K562 (cell line): ENCODE data around the gene C1QA. TPM values are rescaled to one million over a fixed set of nuclear protein-coding genes. Genes with fewer than 3 reads are reported as not detected.

Experiments used
- ATAC-seq: fragments of 200-7000 bp; cut with Tn5 transposase; 3 replicates; pipeline ENCODE4 v1.9.1; 2020; ENCODE audit warnings: moderate library complexity
- BruUV-seq: library from RNA; stranded (reverse); fragments of 400-500 nt; replicated peaks from 2 replicates; lab custom pipeline; 2021; lab: Mats Ljungman, UMichigan
- CTCF ChIA-PET: fragments of 300-600 bp; formaldehyde crosslinking; extraction: SDS; loops from one replicate; lab custom pipeline; 2021; ENCODE audit warnings: low intra/inter-chr PET ratio; lab: Yijun Ruan, JAX
- POLR2A ChIA-PET: fragments of 300-600, 350-650 bp; sonication (Branson Sonifier 250); formaldehyde crosslinking; extraction: SDS; loops from one replicate; lab custom pipeline; 2021; ENCODE audit warnings: antibody characterized with exemption, inconsistent platforms; lab: Yijun Ruan, JAX
- DNase-seq, 4 experiments: peaks; one replicate each; pipeline versions ENCODE4 v3.0.0 to v3.0.0-alpha.2; 2011 to 2018; ENCODE audit warnings: low spot score in 3 of 4, mixed read lengths in 3 of 4; ENCODE audit errors: extremely low read depth in 1 of 4
- FAIRE-seq: peaks from 2 replicates; lab custom pipeline; 2011; peaks lifted over from hg19 to GRCh38; lab: Jason Lieb, UNC
- H2AFZ ChIP-seq: 2 replicates; pipeline ENCODE4 v1.6.0; 2011; ENCODE audit warnings: low read depth, low read length, control low read depth, inconsistent platforms
- H3K27ac ChIP-seq: fragments of 200-600 bp; 3 replicates; pipeline ENCODE4 v1.8.0; 2011; ENCODE audit warnings: low read depth, mild to moderate bottlenecking, control low read depth, inconsistent platforms, low read length, moderate library complexity, mixed read lengths; ENCODE audit errors: extremely low read depth
- H3K27me3 ChIP-seq, 2 experiments: fragments of 300-600 bp in 1 of 2; 2 replicates in 1 of 2; 3 replicates in 1 of 2; pipeline versions ENCODE4 v1.6.0 to v1.8.0; 2011; ENCODE audit warnings: inconsistent platforms in 2 of 2, low read length in 2 of 2, mild to moderate bottlenecking in 1 of 2, mixed read lengths in 1 of 2, moderate library complexity in 1 of 2; ENCODE audit not compliant: control insufficient read depth in 2 of 2, insufficient read depth in 2 of 2
- H3K36me3 ChIP-seq: fragments of 300-600 bp; 3 replicates; pipeline ENCODE4 v1.8.0; 2011; ENCODE audit warnings: mild to moderate bottlenecking, low read length, inconsistent platforms; ENCODE audit not compliant: control insufficient read depth, insufficient read depth
- H3K4me1 ChIP-seq, 2 experiments: fragments of 200-600 bp in 1 of 2; replicated peaks in 1 of 2; 2 replicates in 1 of 2; 3 replicates in 1 of 2; pipeline versions ENCODE4 v1.5.1 to v1.8.0; 2011; ENCODE audit warnings: inconsistent platforms in 2 of 2, low read length in 2 of 2, mild to moderate bottlenecking in 1 of 2, mixed read lengths in 1 of 2, moderate library complexity in 1 of 2; ENCODE audit not compliant: control insufficient read depth in 2 of 2, insufficient read depth in 2 of 2
- H3K4me2 ChIP-seq: 2 replicates; pipeline ENCODE4 v1.6.1; 2011; ENCODE audit warnings: low read length, control low read depth, inconsistent platforms, mixed read lengths; ENCODE audit not compliant: insufficient read depth
- H3K4me3 ChIP-seq: fragments of 200-600 bp; sonication (generic), shearing (Covaris generic); 2 replicates; pipeline ENCODE4 v1.5.1; 2016; ENCODE audit warnings: control low read depth, inconsistent platforms
- H3K79me2 ChIP-seq: fragments of 200-600 bp; 3 replicates; pipeline ENCODE4 v1.8.0; 2011; ENCODE audit warnings: low read length, inconsistent platforms; ENCODE audit not compliant: control insufficient read depth, insufficient read depth
- H3K9ac ChIP-seq, 2 experiments: 2 replicates each; pipeline versions ENCODE4 v1.6.0 to v1.6.1; 2011; ENCODE audit warnings: low read depth in 2 of 2, low read length in 2 of 2, control low read depth in 1 of 2, inconsistent platforms in 1 of 2, mild to moderate bottlenecking in 1 of 2, mixed read lengths in 1 of 2; ENCODE audit not compliant: insufficient read depth in 1 of 2
- H3K9me1 ChIP-seq: one replicate; pipeline ENCODE4 v1.6.0; 2011; ENCODE audit warnings: inconsistent platforms, mild to moderate bottlenecking, low read length, moderate library complexity; ENCODE audit not compliant: control insufficient read depth, insufficient read depth
- H3K9me3 ChIP-seq: replicated peaks from 2 replicates; pipeline ENCODE4 v1.5.1; 2011; ENCODE audit warnings: low read depth, low read length, inconsistent platforms; ENCODE audit not compliant: control insufficient read depth, insufficient read depth
- H4K20me1 ChIP-seq: replicated peaks from 2 replicates; pipeline ENCODE4 v1.6.1; 2011; ENCODE audit warnings: low read length, inconsistent platforms, mixed read lengths; ENCODE audit not compliant: control insufficient read depth, insufficient read depth
- ADNP ChIP-seq: fragments of 200-800 bp; sonication (Bioruptor generic); IDR thresholded peaks from 2 replicates; pipeline ENCODE4 v1.6.1; 2016; ENCODE audit warnings: missing genetic modification characterization, missing compliant biosample characterization
- BCOR ChIP-seq: fragments of 450-650 bp; IDR thresholded peaks from 2 replicates; pipeline ENCODE4 v1.6.1; 2016
- CBX3 ChIP-seq, 2 experiments: IDR thresholded peaks; 1 replicate in 1 of 2; 2 replicates in 1 of 2; pipeline ENCODE4 v1.6.1; 2012; ENCODE audit warnings: inconsistent platforms in 2 of 2, low read length in 2 of 2, borderline replicate concordance in 1 of 2, control low read depth in 1 of 2
- CHD4 ChIP-seq: fragments of 200-600 bp; sonication (generic); IDR thresholded peaks from 3 replicates; pipeline ENCODE4 v1.6.1; 2012; ENCODE audit warnings: low read depth, mild to moderate bottlenecking, mixed read lengths, low read length, inconsistent platforms; ENCODE audit not compliant: insufficient read depth, insufficient replicate concordance, poor library complexity, severe bottlenecking
- ETV6 ChIP-seq, 3 experiments: fragments of 150-350 bp in 1 of 3; sonication (generic) in 1 of 3; formaldehyde crosslinking in 1 of 3; IDR thresholded peaks; 2 replicates each; pipeline versions ENCODE4 v1.6.1 to v1.8.0; 2014 to 2022; ENCODE audit warnings: borderline replicate concordance in 2 of 3, low read depth in 2 of 3, antibody characterized with exemption in 1 of 3, low read length in 1 of 3, mild to moderate bottlenecking in 1 of 3, missing genetic modification reagents in 1 of 3
- GATAD2B ChIP-seq: fragments of 450-650 bp; IDR thresholded peaks from 2 replicates; pipeline ENCODE4 v1.6.1; 2017; ENCODE audit warnings: mild to moderate bottlenecking, borderline replicate concordance
- HDAC2 ChIP-seq: fragments of 450-650 bp; IDR thresholded peaks from 2 replicates; pipeline ENCODE4 v1.6.1; 2016; ENCODE audit warnings: mild to moderate bottlenecking
- JUNB ChIP-seq: fragments of 450-650 bp; formaldehyde crosslinking; conservative IDR thresholded peaks from 2 replicates; pipeline ENCODE4 v1.4.0; 2020; ENCODE audit warnings: mild to moderate bottlenecking
- RCOR1 ChIP-seq, 2 experiments: IDR thresholded peaks; 2 replicates each; pipeline ENCODE4 v1.6.1; 2012; ENCODE audit warnings: low read depth in 2 of 2, low read length in 2 of 2, borderline replicate concordance in 1 of 2, improper control_type of control experiment in 1 of 2
- SMARCA4 ChIP-seq: fragments of 450-650 bp; IDR thresholded peaks from 2 replicates; pipeline ENCODE4 v1.6.1; 2016
- ZKSCAN1 ChIP-seq: fragments of 150-350 bp; IDR thresholded peaks from 2 replicates; pipeline ENCODE4 v1.6.1; 2016; ENCODE audit warnings: low read depth, low read length
- ZNF12 ChIP-seq: sonication (generic); formaldehyde crosslinking; IDR thresholded peaks from 2 replicates; pipeline ENCODE4 v1.4.0; 2020; ENCODE audit warnings: mild to moderate bottlenecking, missing genetic modification reagents
- ZNF253 ChIP-seq: fragments of 250-450 bp; sonication (Bioruptor Pico); conservative IDR thresholded peaks from 2 replicates; pipeline ENCODE4 v1.6.1; 2021; ENCODE audit warnings: mild to moderate bottlenecking
- whole genome bisulfite sequencing: fragments of 100-300 bp; shearing (Covaris generic); methylation state at CpG from one replicate; pipeline ENCODE4 v1.1.6; 2016; ENCODE audit warnings: low coverage, mixed read lengths; ENCODE audit not compliant: insufficient coverage; ENCODE audit errors: missing lambda C conversion rate; 5-methylcytosine and 5-hydroxymethylcytosine counted together
- in situ Hi-C: fragments of 300-500 bp; cut with MboI; formaldehyde crosslinking; loops from 4 replicates; pipeline ENCODE4 v1.15.0; 2018; ENCODE audit warnings: inconsistent platforms, mixed read lengths
- intact Hi-C: fragments of 100-400 bp; cut with micrococcal nuclease; formaldehyde crosslinking; loops from 2 replicates; pipeline ENCODE4 v1.14.2; 2022
- polyA plus RNA-seq, 8 experiments: library from polyadenylated mRNA; depleted of rRNA in 4 of 8; stranded (reverse) in 5 of 8; unstranded in 3 of 8; fragments of >200 nt; fragmentation: Nextera tagmentation in 2 of 8; fragmentation: Illumina TruSeq in 1 of 8; extraction: Ambion mirVana in 2 of 8; extraction: Trizol in 1 of 8; gene quantifications; 2 replicates each; pipeline versions ENCODE4 v1.2.1 to v1.2.3, GENCODE V29; 2011 to 2014; ENCODE audit warnings: inconsistent platforms in 1 of 8, missing spikeins in 1 of 8
- total RNA-seq, 7 experiments: library from RNA; depleted of rRNA in 6 of 7; stranded (reverse); fragments of >200 nt in 6 of 7; fragmentation: Illumina TruSeq in 2 of 7; extraction: Trizol in 2 of 7; gene quantifications; 2 replicates each; pipeline versions ENCODE4 v1.2.1 to v1.2.3, GENCODE V29; 2011 to 2021; ENCODE audit warnings: low replicate concordance in 1 of 7
- TF ChIP-seq, protein P1 (sequence below): fragments of 250-450 bp; sonication (Bioruptor Pico); IDR thresholded peaks from 2 replicates; pipeline ENCODE4 v1.8.0; 2021; ENCODE audit warnings: mild to moderate bottlenecking, moderate library complexity
- TF ChIP-seq, protein P2 (sequence below): fragments of 250-450 bp; sonication (Bioruptor Pico); IDR thresholded peaks from 2 replicates; pipeline ENCODE4 v1.4.0; 2020; ENCODE audit warnings: mild to moderate bottlenecking, moderate library complexity
- TF ChIP-seq, protein P3 (sequence below): fragments of 250-450 bp; sonication (Bioruptor Pico); IDR thresholded peaks from 2 replicates; pipeline ENCODE4 v1.4.0; 2020; ENCODE audit warnings: mild to moderate bottlenecking

The C1QA gene
- total and polyA plus RNA-seq, 9 of the 15 experiments (the other 6 are each of a cell fraction or from before 2014, with no cell fraction given): 0.71 TPM; not detected in 8

DNA sequence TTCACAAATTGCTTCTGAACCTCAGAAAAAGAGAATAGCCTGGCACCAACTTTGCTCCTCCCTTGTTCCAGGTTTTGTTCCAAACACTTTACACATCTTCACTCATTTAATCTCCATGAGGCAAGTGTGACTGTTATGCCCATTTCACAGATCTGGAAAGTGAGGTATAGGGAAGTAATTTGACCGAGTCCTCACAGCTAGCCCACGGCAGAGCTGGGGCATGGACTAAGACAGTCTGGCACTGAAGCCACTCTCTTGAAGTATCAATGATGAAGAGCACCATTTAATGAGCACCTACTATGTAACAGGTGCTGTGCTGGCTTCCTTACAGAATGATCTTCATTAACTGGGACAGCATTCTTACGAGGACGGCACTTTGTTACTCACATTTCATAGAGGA is 35.6 kb downstream of the C1QA start:
- FAIRE-seq (no peak), ATAC-seq (no peak), DNase-seq (no peak)
- BruUV-seq: no TSS peak
- intact Hi-C loops: no loop called here
- Histone ChIP-seq H3K4me2 (no peak overlapping the region), H3K27ac (no peak overlapping the region), H3K4me1 (peaks cover 0 to 4% of the 10 kb centered on the region in 2 experiments; a peak in 1 of 5 replicates), H2AFZ (no peak overlapping the region), H3K4me3 (no peak overlapping the region), H3K9me3 (no peaks in the 10 kb centered on the region), H3K79me2 (no peaks in the 10 kb centered on the region), H3K9me1 (no peaks in the 10 kb centered on the region), H3K9ac (no peak overlapping the region), H3K36me3 (no peaks in the 10 kb centered on the region), H4K20me1 (no peaks in the 10 kb centered on the region; the same call in none of the 2 replicates), H3K27me3 (peaks cover 8 to 49% of the 10 kb centered on the region in 2 experiments; a peak in 4 of 5 replicates)
- CTCF ChIA-PET: no interaction called here
- POLR2A ChIA-PET: interaction anchor here (1.1 to 1.5 kb wide), 2 partner anchors 19 to 46 kb away, joined by 3 read pairs; no protein-coding TSS in a partner anchor
- 0% methylated on average over 4 of the region's 4 CpGs for WGBS
- in situ Hi-C loops: no loop called here
- TF ChIP-seq JUNB (CRISPR knock-in tag) (no peak), SMARCA4 (no peak), RCOR1 (IDR thresholded peaks at IDR 0.05; ENCODE audit: borderline replicate concordance in 1 of 2, low read depth in 2 of 2, low read length in 2 of 2) (0 out of 4 replicates have a peak, but pooled peaks of 1 of the 2 experiments have one; percentile 21), GATAD2B (no peak), ETV6 (IDR thresholded peaks at IDR 0.05; ENCODE audit: borderline replicate concordance in 1 of 2, low read depth in 2 of 2, low read length in 1 of 2) (no peak), ETV6 (CRISPR knock-in tag; IDR thresholded peaks at IDR 0.05; ENCODE audit: borderline replicate concordance) (no peak), CHD4 (peak; percentile 95), HDAC2 (0 out of 2 replicates have a peak, but pooled peaks have one; percentile 32), ADNP (tag) (peak; percentile 89), ZNF253 (CRISPR knock-in tag) (no peak), ZKSCAN1 (peak; percentile 69; the same call in 1 of the 2 replicates), ZNF12 (CRISPR knock-in tag) (no peak), BCOR (peak; percentile 88), CBX3 (IDR thresholded peaks at IDR 0.05; ENCODE audit: borderline replicate concordance in 1 of 2, low read length in 2 of 2) (0 out of 3 replicates have a peak, but pooled peaks of 1 of the 2 experiments have one; percentile 54)
- TF ChIP-seq, protein P1, sequence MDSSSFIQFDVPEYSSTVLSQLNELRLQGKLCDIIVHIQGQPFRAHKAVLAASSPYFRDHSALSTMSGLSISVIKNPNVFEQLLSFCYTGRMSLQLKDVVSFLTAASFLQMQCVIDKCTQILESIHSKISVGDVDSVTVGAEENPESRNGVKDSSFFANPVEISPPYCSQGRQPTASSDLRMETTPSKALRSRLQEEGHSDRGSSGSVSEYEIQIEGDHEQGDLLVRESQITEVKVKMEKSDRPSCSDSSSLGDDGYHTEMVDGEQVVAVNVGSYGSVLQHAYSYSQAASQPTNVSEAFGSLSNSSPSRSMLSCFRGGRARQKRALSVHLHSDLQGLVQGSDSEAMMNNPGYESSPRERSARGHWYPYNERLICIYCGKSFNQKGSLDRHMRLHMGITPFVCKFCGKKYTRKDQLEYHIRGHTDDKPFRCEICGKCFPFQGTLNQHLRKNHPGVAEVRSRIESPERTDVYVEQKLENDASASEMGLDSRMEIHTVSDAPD: no peak
- TF ChIP-seq, protein P2, sequence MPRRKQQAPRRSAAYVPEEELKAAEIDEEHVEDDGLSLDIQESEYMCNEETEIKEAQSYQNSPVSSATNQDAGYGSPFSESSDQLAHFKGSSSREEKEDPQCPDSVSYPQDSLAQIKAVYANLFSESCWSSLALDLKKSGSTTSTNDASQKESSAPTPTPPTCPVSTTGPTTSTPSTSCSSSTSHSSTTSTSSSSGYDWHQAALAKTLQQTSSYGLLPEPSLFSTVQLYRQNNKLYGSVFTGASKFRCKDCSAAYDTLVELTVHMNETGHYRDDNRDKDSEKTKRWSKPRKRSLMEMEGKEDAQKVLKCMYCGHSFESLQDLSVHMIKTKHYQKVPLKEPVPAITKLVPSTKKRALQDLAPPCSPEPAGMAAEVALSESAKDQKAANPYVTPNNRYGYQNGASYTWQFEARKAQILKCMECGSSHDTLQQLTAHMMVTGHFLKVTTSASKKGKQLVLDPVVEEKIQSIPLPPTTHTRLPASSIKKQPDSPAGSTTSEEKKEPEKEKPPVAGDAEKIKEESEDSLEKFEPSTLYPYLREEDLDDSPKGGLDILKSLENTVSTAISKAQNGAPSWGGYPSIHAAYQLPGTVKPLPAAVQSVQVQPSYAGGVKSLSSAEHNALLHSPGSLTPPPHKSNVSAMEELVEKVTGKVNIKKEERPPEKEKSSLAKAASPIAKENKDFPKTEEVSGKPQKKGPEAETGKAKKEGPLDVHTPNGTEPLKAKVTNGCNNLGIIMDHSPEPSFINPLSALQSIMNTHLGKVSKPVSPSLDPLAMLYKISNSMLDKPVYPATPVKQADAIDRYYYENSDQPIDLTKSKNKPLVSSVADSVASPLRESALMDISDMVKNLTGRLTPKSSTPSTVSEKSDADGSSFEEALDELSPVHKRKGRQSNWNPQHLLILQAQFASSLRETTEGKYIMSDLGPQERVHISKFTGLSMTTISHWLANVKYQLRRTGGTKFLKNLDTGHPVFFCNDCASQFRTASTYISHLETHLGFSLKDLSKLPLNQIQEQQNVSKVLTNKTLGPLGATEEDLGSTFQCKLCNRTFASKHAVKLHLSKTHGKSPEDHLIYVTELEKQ (CRISPR knock-in tag): no peak
- TF ChIP-seq, protein P3, sequence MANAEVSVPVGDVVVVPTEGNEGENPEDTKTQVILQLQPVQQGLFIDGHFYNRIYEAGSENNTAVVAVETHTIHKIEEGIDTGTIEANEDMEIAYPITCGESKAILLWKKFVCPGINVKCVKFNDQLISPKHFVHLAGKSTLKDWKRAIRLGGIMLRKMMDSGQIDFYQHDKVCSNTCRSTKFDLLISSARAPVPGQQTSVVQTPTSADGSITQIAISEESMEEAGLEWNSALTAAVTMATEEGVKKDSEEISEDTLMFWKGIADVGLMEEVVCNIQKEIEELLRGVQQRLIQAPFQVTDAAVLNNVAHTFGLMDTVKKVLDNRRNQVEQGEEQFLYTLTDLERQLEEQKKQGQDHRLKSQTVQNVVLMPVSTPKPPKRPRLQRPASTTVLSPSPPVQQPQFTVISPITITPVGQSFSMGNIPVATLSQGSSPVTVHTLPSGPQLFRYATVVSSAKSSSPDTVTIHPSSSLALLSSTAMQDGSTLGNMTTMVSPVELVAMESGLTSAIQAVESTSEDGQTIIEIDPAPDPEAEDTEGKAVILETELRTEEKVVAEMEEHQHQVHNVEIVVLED (CRISPR knock-in tag): no peak
